Fibroblast of villous mesenchyme (primary cell): ENCODE results near the gene METTL6. TPM values are rescaled to one million over a fixed set of nuclear protein-coding genes. Genes with fewer than 3 reads are reported as not detected.

ENCODE experiments used
- DNase-seq: peaks from one replicate; pipeline ENCODE4 v3.0.0-alpha.2; 2010; ENCODE audit warnings: low read depth
- H3K4me3 ChIP-seq: 2 replicates; pipeline ENCODE4 v1.5.1; 2011; ENCODE audit warnings: low read depth, mild to moderate bottlenecking, low read length
- total RNA-seq: library from RNA; depleted of rRNA; stranded (reverse); fragments of >200 nt; gene quantifications from 2 replicates; pipeline ENCODE4 v1.2.3, GENCODE V29; 2012
- TF ChIP-seq, protein P1 (sequence below): IDR thresholded peaks from 2 replicates; pipeline ENCODE4 v1.5.1; 2012; ENCODE audit warnings: low read depth, mild to moderate bottlenecking, low read length; ENCODE audit not compliant: insufficient read depth

Gene METTL6
- total RNA-seq, 1 donor = 46.2 TPM

DNA sequence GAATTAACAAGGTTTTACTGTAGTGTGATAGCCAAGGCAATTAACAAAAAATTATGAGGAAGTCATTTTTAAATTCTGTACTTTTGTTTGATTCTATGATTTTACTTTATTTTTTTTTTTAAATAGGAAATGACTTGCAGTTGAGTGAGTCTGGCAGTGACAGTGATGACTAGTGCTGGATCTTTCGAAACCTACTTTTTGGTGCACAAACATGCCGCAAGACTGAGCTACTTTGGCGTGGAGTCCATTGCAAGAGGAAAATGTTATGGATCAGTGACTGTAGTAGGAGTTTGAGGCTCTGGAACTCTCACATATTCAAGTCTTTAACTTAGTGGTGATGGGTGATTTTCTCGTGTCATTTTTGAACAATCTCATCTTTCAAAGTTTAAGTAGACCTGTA, 11.6 kb upstream of the METTL6 start:
- TF ChIP-seq, protein P1, sequence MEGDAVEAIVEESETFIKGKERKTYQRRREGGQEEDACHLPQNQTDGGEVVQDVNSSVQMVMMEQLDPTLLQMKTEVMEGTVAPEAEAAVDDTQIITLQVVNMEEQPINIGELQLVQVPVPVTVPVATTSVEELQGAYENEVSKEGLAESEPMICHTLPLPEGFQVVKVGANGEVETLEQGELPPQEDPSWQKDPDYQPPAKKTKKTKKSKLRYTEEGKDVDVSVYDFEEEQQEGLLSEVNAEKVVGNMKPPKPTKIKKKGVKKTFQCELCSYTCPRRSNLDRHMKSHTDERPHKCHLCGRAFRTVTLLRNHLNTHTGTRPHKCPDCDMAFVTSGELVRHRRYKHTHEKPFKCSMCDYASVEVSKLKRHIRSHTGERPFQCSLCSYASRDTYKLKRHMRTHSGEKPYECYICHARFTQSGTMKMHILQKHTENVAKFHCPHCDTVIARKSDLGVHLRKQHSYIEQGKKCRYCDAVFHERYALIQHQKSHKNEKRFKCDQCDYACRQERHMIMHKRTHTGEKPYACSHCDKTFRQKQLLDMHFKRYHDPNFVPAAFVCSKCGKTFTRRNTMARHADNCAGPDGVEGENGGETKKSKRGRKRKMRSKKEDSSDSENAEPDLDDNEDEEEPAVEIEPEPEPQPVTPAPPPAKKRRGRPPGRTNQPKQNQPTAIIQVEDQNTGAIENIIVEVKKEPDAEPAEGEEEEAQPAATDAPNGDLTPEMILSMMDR = no peak
- H3K4me3 ChIP-seq = no peak overlapping the region
- DNase-seq = peak; percentile 8

DNA sequence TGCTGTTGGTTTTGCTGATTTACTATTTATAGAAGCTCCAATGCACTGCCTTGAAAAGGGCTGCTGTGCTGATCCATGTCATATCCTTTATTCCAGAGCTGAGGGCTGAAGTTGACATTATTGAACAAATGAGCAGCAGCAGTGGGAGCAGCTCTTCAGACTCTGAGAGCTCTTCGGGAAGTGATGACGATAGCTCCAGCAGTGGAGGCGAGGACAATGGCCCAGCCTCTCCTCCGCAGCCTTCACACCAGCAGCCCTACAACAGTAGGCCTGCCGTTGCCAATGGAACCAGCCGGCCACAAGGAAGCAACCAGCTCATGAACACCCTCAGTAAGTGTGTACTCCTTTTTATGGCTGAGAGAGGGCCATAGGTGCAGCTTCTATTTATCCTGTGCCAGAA, 8.9 kb upstream of the METTL6 start:
- H3K4me3 ChIP-seq = no peak overlapping the region
- DNase-seq = no peak
- TF ChIP-seq, protein P1 = no peak

DNA sequence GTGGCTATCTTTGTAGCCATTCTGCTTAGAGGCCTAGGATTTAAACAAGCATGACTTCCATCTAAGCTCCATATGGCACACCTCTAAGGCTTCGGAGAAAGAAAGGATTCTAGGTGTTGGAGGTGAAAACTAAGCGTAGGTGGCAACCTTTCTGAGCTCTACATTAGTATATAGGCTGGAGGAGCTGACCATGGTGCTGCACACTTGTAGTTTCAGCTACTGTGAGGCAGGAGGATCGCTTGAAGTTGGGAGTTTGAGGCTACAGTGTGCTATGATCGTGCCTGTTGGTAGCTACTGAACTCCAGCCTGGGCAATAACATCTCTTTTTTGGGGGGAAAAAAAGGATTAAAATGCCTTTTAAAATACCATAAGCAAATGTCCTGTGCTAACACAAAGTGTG, 7.4 kb upstream of the METTL6 start:
- DNase-seq = no peak
- no peak overlapping the region for H3K4me3 ChIP-seq
- TF ChIP-seq, protein P1 = no peak

DNA sequence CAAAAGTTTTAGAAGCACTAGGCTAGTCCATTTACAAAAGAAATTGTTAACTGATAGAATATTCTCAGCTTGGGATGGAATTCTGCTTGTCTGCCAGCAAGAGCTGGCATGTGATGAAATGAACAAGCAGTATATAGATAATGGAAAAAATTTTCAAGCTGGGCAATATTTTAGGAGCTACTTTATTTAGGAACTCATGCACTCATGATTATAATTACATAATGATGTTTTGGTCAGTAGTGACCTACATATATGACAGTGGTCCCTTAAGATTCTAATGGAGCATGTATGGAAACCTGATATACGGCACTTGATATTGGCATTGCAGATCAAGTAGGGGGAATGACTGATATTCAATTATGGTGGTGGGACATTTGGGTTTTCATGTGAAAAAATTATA, 6.2 kb upstream of the METTL6 start:
- no peak overlapping the region for H3K4me3 ChIP-seq
- no peak for DNase-seq
- TF ChIP-seq, protein P1 = no peak

DNA sequence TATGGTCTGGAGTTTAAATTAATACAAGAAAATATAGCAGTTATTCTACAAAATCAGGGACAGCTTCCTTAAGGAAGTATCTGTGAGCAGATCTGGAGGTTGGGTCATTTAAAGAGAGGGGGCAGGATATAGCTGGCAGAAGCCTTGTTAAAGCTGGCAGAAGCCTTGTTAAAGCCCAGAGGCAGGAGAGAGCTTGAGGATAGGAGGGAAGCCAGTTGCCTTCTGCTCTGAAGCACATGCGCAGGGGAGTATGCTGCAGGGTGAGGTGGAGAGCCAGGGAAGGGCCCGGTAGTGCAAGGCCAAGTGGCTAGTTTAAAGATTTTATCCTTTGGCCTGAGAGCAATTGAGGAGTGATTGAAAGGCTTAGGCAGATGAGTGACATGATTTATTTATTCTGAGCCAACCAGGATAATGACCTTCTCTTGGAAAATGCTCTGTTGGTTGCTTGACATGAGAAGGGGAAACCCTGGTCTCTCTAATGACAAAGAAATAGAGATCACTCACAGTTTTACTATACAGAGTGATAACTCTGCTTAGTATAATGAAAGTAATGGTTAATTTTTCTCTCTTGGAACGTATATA, 4.0 kb upstream of the METTL6 start:
- TF ChIP-seq, protein P1 = no peak
- no peak overlapping the region for H3K4me3 ChIP-seq
- no peak for DNase-seq

DNA sequence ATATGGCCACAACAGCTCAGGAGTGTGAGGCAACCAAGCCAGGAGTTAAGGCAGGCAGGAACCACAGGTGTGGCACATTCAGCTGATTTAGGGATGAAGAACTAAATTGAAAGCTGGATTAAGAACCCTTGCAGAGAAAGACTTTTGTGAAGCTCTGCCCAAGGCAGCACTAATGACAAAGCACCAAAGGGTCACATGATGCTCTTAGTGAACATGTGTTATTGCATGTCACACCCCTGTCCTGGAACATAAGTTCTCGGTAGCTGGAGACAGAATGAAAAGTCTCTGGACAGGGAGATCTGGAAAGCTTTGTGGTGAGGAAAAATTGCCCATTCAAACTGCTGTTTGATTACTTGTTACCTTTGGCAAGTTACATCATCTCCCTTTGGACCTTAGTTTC, 3.3 kb upstream of the METTL6 start:
- TF ChIP-seq, protein P1 = no peak
- DNase-seq = no peak

DNA sequence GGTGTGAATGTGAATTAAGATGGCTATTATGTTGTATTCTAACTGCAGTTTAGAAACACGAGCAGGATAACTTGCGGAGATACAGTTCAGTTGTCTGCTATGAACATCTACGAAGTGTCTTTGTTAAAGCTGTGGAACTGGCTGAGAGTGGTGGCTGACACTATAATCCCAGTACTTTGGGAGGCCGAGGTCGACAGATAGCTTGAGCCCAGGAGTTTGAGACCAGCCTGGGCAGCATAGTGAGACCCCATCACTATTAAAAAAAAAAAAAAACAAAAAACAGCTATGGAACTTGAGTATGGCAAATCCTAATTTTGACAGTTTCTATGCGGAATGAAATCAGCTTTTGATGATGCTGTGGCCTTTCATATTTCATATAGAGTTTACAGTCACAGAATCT, 1.7 kb upstream of the METTL6 start:
- TF ChIP-seq, protein P1 = no peak
- DNase-seq = no peak
- H3K4me3 ChIP-seq = peak overlapping the region; percentile 92

More for the DNA sequence above, 3.3 kb upstream of the METTL6 start:
- H3K4me3 ChIP-seq = no peak overlapping the region
